Measurements from ENCODE around the gene ROR1. TPM values are rescaled to one million over a fixed set of nuclear protein-coding genes. Genes with fewer than 3 reads are reported as not detected.
"Not testable (repeated sequence)": the region's sequence is repeated elsewhere in the genome, so short reads cannot be mapped to it uniquely, and the experiment has no call there.

ROR1 gene
- total and polyA plus RNA-seq, 2 donors (not counting 1 experiment from before 2014, with no cell fraction given) = 0.46 to 16.0 TPM

- intact Hi-C loops (cut with micrococcal nuclease) = no loop called here
- Histone ChIP-seq H3K27me3 (replicated peaks in 1 of 4; ENCODE audit: control extremely low read depth in 1 of 4, control insufficient read depth in 3 of 4, insufficient read depth in 4 of 4, low read length in 3 of 4) (no peaks in the 10 kb centered on the region), H3K4me3 (ENCODE audit: control extremely low read depth in 1 of 5, extremely low read depth in 1 of 5, insufficient read depth in 1 of 5, low read depth in 2 of 5, low read length in 4 of 5) (no peak overlapping the region), H3K27ac (ENCODE audit: low read length in 2 of 2) (no peak overlapping the region), H3K9me3 (ENCODE audit: control extremely low read depth in 1 of 3, control insufficient read depth in 2 of 3, insufficient read depth in 1 of 3, low read length in 2 of 3) (no peaks in the 10 kb centered on the region), H4K20me1 (ENCODE audit: control insufficient read depth, insufficient read depth, low read length, poor library complexity, severe bottlenecking) (no peaks in the 10 kb centered on the region), H3K79me2 (ENCODE audit: control insufficient read depth, insufficient read depth, low read length) (peaks cover 6% of the 10 kb centered on the region), H2AFZ (ENCODE audit: insufficient read depth, low read depth, low read length, poor library complexity, severe bottlenecking) (no peak overlapping the region), H3K4me2 (replicated peaks; ENCODE audit: low read depth, low read length, poor library complexity, severe bottlenecking) (no peak overlapping the region), H3K9ac (ENCODE audit: low read length) (no peak overlapping the region), H3K4me1 (ENCODE audit: control insufficient read depth in 2 of 2, insufficient read depth in 2 of 2, low read length in 2 of 2) (peaks cover 24% of the 10 kb centered on the region in 2 donors), H3K36me3 (replicated peaks in 1 of 2; ENCODE audit: control extremely low read depth in 1 of 2, control insufficient read depth in 1 of 2, extremely low read depth in 1 of 2, insufficient read depth in 2 of 2, low read length in 1 of 2) (no peaks in the 10 kb centered on the region)
- ATAC-seq (ENCODE audit: low read depth) (no peak), DNase-seq (no peak)
- no CpG with 5 or more reads among the region's 1 CpG for WGBS (ENCODE audit: insufficient coverage)
- Mint-ChIP-seq H3K4me3 (no peak overlapping the region), H3K27me3 (peaks cover 5% of the 10 kb centered on the region), H3K4me1 (peaks cover 22% of the 10 kb centered on the region), H3K9me3 (ENCODE audit: insufficient read depth) (peaks cover 4% of the 10 kb centered on the region), H3K27ac (no peak overlapping the region)
- ChIA-PET CTCF (no interaction called here), POLR2A (no interaction called here)
- no peak for TF ChIP-seq EZH2 (IDR thresholded peaks at IDR 0.05; ENCODE audit: borderline replicate concordance, insufficient read depth, low read depth, low read length, poor library complexity, severe bottlenecking)
- TF ChIP-seq CTCF (IDR thresholded peaks at IDR 0.05) = no peak
Observed at GRCh38 chr1:63824451-63824850, 50.6 kb downstream of the ROR1 start.

GRCh38 chr1:63825111-63825510 lies 51.3 kb downstream of the ROR1 start:
- intact Hi-C loops (cut with micrococcal nuclease) = loop anchor here (5.0 kb wide), 1 partner anchor 92 kb away; no protein-coding TSS in a partner anchor
- no peak overlapping the region for H3K27ac ChIP-seq (ENCODE audit: low read length in 2 of 2)
- H3K4me2 ChIP-seq (replicated peaks; ENCODE audit: low read depth, low read length, poor library complexity, severe bottlenecking) = no peak overlapping the region
- Mint-ChIP-seq H3K27me3 (peaks cover 4% of the 10 kb centered on the region), H3K27ac (no peak overlapping the region), H3K4me3 (no peak overlapping the region), H3K4me1 (peaks cover 26% of the 10 kb centered on the region), H3K9me3 (ENCODE audit: insufficient read depth) (peaks cover 4% of the 10 kb centered on the region)
- CTCF ChIA-PET = interaction anchor here (1.5 kb wide), 1 partner anchor 90 kb away, joined by 4 read pairs; no protein-coding TSS in a partner anchor
- peaks cover 6% of the 10 kb centered on the region for H3K79me2 ChIP-seq (ENCODE audit: control insufficient read depth, insufficient read depth, low read length)
- H4K20me1 ChIP-seq (ENCODE audit: control insufficient read depth, insufficient read depth, low read length, poor library complexity, severe bottlenecking) = no peaks in the 10 kb centered on the region
- H3K9me3 ChIP-seq (ENCODE audit: control extremely low read depth in 1 of 3, control insufficient read depth in 2 of 3, insufficient read depth in 1 of 3, low read length in 2 of 3) = no peaks in the 10 kb centered on the region
- H3K4me3 ChIP-seq (ENCODE audit: control extremely low read depth in 1 of 5, extremely low read depth in 1 of 5, insufficient read depth in 1 of 5, low read depth in 2 of 5, low read length in 4 of 5) = no peak overlapping the region
- TF ChIP-seq EZH2 (IDR thresholded peaks at IDR 0.05; ENCODE audit: borderline replicate concordance, insufficient read depth, low read depth, low read length, poor library complexity, severe bottlenecking) (no peak), CTCF (IDR thresholded peaks at IDR 0.05) (no peak)
- no CpG with 5 or more reads among the region's 1 CpG for WGBS (ENCODE audit: insufficient coverage)
- no peak for DNase-seq
- peaks cover 26% of the 10 kb centered on the region in 2 donors for H3K4me1 ChIP-seq (ENCODE audit: control insufficient read depth in 2 of 2, insufficient read depth in 2 of 2, low read length in 2 of 2)
- H2AFZ ChIP-seq (ENCODE audit: insufficient read depth, low read depth, low read length, poor library complexity, severe bottlenecking) = no peak overlapping the region
- no peaks in the 10 kb centered on the region for H3K36me3 ChIP-seq (replicated peaks in 1 of 2; ENCODE audit: control extremely low read depth in 1 of 2, control insufficient read depth in 1 of 2, extremely low read depth in 1 of 2, insufficient read depth in 2 of 2, low read length in 1 of 2)
- POLR2A ChIA-PET = no interaction called here
- H3K9ac ChIP-seq (ENCODE audit: low read length) = no peak overlapping the region
- no peak for ATAC-seq (ENCODE audit: low read depth)
- no peaks in the 10 kb centered on the region for H3K27me3 ChIP-seq (replicated peaks in 1 of 4; ENCODE audit: control extremely low read depth in 1 of 4, control insufficient read depth in 3 of 4, insufficient read depth in 4 of 4, low read length in 3 of 4)

- H4K20me1 ChIP-seq (ENCODE audit: control insufficient read depth, insufficient read depth, low read length, poor library complexity, severe bottlenecking); H3K4me3 Mint-ChIP-seq: not testable (repeated sequence)
Observed at GRCh38 chr1:63826246-63826861, 52.5 kb downstream of the ROR1 start.

More at GRCh38 chr1:63826246-63826861, 52.5 kb downstream of the ROR1 start:
- POLR2A ChIA-PET; H3K27me3 ChIP-seq (replicated peaks in 1 of 4; ENCODE audit: control extremely low read depth in 1 of 4, control insufficient read depth in 3 of 4, insufficient read depth in 4 of 4, low read length in 3 of 4); H3K27me3 Mint-ChIP-seq; DNase-seq; H2AFZ ChIP-seq (ENCODE audit: insufficient read depth, low read depth, low read length, poor library complexity, severe bottlenecking); H3K4me2 ChIP-seq (replicated peaks; ENCODE audit: low read depth, low read length, poor library complexity, severe bottlenecking); H3K36me3 ChIP-seq (replicated peaks in 1 of 2; ENCODE audit: control extremely low read depth in 1 of 2, control insufficient read depth in 1 of 2, extremely low read depth in 1 of 2, insufficient read depth in 2 of 2, low read length in 1 of 2); H3K9me3 Mint-ChIP-seq (ENCODE audit: insufficient read depth); ATAC-seq (ENCODE audit: low read depth); H3K9ac ChIP-seq (ENCODE audit: low read length); H3K4me3 ChIP-seq (ENCODE audit: control extremely low read depth in 1 of 5, extremely low read depth in 1 of 5, insufficient read depth in 1 of 5, low read depth in 2 of 5, low read length in 4 of 5); H3K9me3 ChIP-seq (ENCODE audit: control extremely low read depth in 1 of 3, control insufficient read depth in 2 of 3, insufficient read depth in 1 of 3, low read length in 2 of 3); H3K27ac ChIP-seq (ENCODE audit: low read length in 2 of 2); H3K79me2 ChIP-seq (ENCODE audit: control insufficient read depth, insufficient read depth, low read length); H3K27ac Mint-ChIP-seq: not testable (repeated sequence)
- peaks cover 29 to 36% of the 10 kb centered on the region in 2 donors for H3K4me1 ChIP-seq (ENCODE audit: control insufficient read depth in 2 of 2, insufficient read depth in 2 of 2, low read length in 2 of 2)
- CTCF ChIA-PET = interaction anchor here (1.5 kb wide), 1 partner anchor 89 kb away, joined by 4 read pairs; no protein-coding TSS in a partner anchor
- intact Hi-C loops (cut with micrococcal nuclease) = loop anchor here (5.0 kb wide), 1 partner anchor 91 kb away; no protein-coding TSS in a partner anchor
- peaks cover 35% of the 10 kb centered on the region for H3K4me1 Mint-ChIP-seq
